ENCODE measurements around the gene HECW1.

The HECW1 gene

GRCh38 chr7:43538404-43538771, 425.9 kb downstream of the HECW1 start:
- Histone ChIP-seq H3K4me3 (ENCODE audit: low read depth, low read length) (no peak overlapping the region), H3K27ac (no peak overlapping the region), H3K9me3 (ENCODE audit: severe bottlenecking) (no peaks in the 10 kb centered on the region), H3K36me3 (no peaks in the 10 kb centered on the region), H3K27me3 (ENCODE audit: insufficient read depth, low read depth, severe bottlenecking) (no peaks in the 10 kb centered on the region)
- TF ChIP-seq, protein P1, sequence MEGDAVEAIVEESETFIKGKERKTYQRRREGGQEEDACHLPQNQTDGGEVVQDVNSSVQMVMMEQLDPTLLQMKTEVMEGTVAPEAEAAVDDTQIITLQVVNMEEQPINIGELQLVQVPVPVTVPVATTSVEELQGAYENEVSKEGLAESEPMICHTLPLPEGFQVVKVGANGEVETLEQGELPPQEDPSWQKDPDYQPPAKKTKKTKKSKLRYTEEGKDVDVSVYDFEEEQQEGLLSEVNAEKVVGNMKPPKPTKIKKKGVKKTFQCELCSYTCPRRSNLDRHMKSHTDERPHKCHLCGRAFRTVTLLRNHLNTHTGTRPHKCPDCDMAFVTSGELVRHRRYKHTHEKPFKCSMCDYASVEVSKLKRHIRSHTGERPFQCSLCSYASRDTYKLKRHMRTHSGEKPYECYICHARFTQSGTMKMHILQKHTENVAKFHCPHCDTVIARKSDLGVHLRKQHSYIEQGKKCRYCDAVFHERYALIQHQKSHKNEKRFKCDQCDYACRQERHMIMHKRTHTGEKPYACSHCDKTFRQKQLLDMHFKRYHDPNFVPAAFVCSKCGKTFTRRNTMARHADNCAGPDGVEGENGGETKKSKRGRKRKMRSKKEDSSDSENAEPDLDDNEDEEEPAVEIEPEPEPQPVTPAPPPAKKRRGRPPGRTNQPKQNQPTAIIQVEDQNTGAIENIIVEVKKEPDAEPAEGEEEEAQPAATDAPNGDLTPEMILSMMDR (IDR thresholded peaks at IDR 0.05; ENCODE audit: low read depth, low read length): no peak
- DNase-seq: no peak

DNA sequence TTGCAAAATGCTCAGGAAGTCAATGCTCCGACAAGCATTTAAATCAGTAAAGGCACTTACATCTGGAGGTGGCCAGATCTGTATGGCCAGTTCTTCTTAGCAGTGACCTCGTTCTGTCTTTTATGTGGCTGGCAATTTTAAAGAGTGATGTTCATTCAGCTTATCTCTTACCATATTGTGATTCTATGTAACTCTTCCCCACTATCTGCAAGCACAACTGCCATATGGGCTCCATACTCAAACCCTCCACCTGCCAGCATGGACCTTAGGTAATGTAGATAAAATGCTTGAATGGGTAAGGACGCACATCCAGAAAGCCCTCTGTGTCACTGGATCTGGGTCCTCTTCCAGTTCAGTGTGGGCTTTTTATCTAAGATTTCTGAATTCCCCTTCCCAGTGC, 428.0 kb downstream of the HECW1 start:
- TF ChIP-seq, protein P1 (IDR thresholded peaks at IDR 0.05; ENCODE audit: low read depth, low read length): no peak
- H3K27ac ChIP-seq: no peak overlapping the region
- no peaks in the 10 kb centered on the region for H3K27me3 ChIP-seq (ENCODE audit: insufficient read depth, low read depth, severe bottlenecking)
- H3K9me3 ChIP-seq (ENCODE audit: severe bottlenecking): no peaks in the 10 kb centered on the region
- H3K36me3 ChIP-seq: no peaks in the 10 kb centered on the region
- no peak for DNase-seq
- H3K4me3 ChIP-seq (ENCODE audit: low read depth, low read length): no peak overlapping the region

- TF ChIP-seq, protein P1 (IDR thresholded peaks at IDR 0.05; ENCODE audit: low read depth, low read length): no peak
These were observed 430.3 kb downstream of the HECW1 start for GRCh38 chr7:43542716-43543115.

GRCh38 chr7:43546231-43546630, 433.8 kb downstream of the HECW1 start:
- no peak for DNase-seq
- no peaks in the 10 kb centered on the region for H3K9me3 ChIP-seq (ENCODE audit: severe bottlenecking)
- H3K4me3 ChIP-seq (ENCODE audit: low read depth, low read length): no peak overlapping the region
- no peaks in the 10 kb centered on the region for H3K27me3 ChIP-seq (ENCODE audit: insufficient read depth, low read depth, severe bottlenecking)
- TF ChIP-seq, protein P1 (IDR thresholded peaks at IDR 0.05; ENCODE audit: low read depth, low read length): no peak
- no peak overlapping the region for H3K27ac ChIP-seq
- no peaks in the 10 kb centered on the region for H3K36me3 ChIP-seq

More at GRCh38 chr7:43542716-43543115, 430.3 kb downstream of the HECW1 start:
- DNase-seq: no peak
- H3K27me3 ChIP-seq (ENCODE audit: insufficient read depth, low read depth, severe bottlenecking): no peaks in the 10 kb centered on the region
- H3K36me3 ChIP-seq: no peaks in the 10 kb centered on the region
- no peak overlapping the region for H3K4me3 ChIP-seq (ENCODE audit: low read depth, low read length)
- H3K9me3 ChIP-seq (ENCODE audit: severe bottlenecking): no peaks in the 10 kb centered on the region
- H3K27ac ChIP-seq: no peak overlapping the region

GRCh38 chr7:43550427-43550826, 438.0 kb downstream of the HECW1 start:
- DNase-seq: no peak

GRCh38 chr7:43552122-43552521, 439.7 kb downstream of the HECW1 start:
- no peaks in the 10 kb centered on the region for H3K36me3 ChIP-seq
- H3K9me3 ChIP-seq (ENCODE audit: severe bottlenecking): no peaks in the 10 kb centered on the region
- H3K4me3 ChIP-seq (ENCODE audit: low read depth, low read length): no peak overlapping the region
- TF ChIP-seq, protein P1 (IDR thresholded peaks at IDR 0.05; ENCODE audit: low read depth, low read length): no peak
- H3K27me3 ChIP-seq (ENCODE audit: insufficient read depth, low read depth, severe bottlenecking): peaks cover 6% of the 10 kb centered on the region
- DNase-seq: no peak
- H3K27ac ChIP-seq: no peak overlapping the region

More at GRCh38 chr7:43550427-43550826, 438.0 kb downstream of the HECW1 start:
- Histone ChIP-seq H3K9me3 (ENCODE audit: severe bottlenecking) (no peaks in the 10 kb centered on the region), H3K4me3 (ENCODE audit: low read depth, low read length) (no peak overlapping the region), H3K27me3 (ENCODE audit: insufficient read depth, low read depth, severe bottlenecking) (no peaks in the 10 kb centered on the region), H3K27ac (no peak overlapping the region), H3K36me3 (no peaks in the 10 kb centered on the region)
- TF ChIP-seq, protein P1 (IDR thresholded peaks at IDR 0.05; ENCODE audit: low read depth, low read length): no peak
